Nephron (organoid): ENCODE results near the gene NRDC.

Experiments
- H3K27ac Mint-ChIP-seq, 3 experiments: 2 replicates each; pipeline ENCODE4 v1.8.0; 2020; ENCODE audit warnings: mixed read lengths in 3 of 3, mild to moderate bottlenecking in 2 of 3, moderate library complexity in 1 of 3
- H3K27me3 Mint-ChIP-seq: 2 replicates; pipeline ENCODE4 v1.8.0; 2021; ENCODE audit warnings: low read depth, mild to moderate bottlenecking, moderate library complexity, mixed read lengths
- H3K36me3 Mint-ChIP-seq: 2 replicates; pipeline ENCODE4 v1.8.0; 2020; ENCODE audit warnings: low read depth, mixed read lengths
- H3K4me1 Mint-ChIP-seq: 2 replicates; pipeline ENCODE4 v1.8.0; 2020; ENCODE audit warnings: mixed read lengths
- H3K4me3 Mint-ChIP-seq, 3 experiments: 2 replicates each; pipeline ENCODE4 v1.8.0; 2020; ENCODE audit warnings: mild to moderate bottlenecking in 3 of 3, mixed read lengths in 3 of 3, moderate library complexity in 2 of 3
- H3K9me3 Mint-ChIP-seq: 2 replicates; pipeline ENCODE4 v1.8.0; 2020; ENCODE audit warnings: mixed read lengths
- TF ChIP-seq, protein P1 (sequence below), 3 experiments: fragments of 200-600 bp; sonication (generic); IDR thresholded peaks; one replicate each; pipeline ENCODE4 v1.5.0; 2021; ENCODE audit warnings: antibody characterized with exemption in 3 of 3; ENCODE audit not compliant: unreplicated experiment in 3 of 3

The NRDC gene

DNA sequence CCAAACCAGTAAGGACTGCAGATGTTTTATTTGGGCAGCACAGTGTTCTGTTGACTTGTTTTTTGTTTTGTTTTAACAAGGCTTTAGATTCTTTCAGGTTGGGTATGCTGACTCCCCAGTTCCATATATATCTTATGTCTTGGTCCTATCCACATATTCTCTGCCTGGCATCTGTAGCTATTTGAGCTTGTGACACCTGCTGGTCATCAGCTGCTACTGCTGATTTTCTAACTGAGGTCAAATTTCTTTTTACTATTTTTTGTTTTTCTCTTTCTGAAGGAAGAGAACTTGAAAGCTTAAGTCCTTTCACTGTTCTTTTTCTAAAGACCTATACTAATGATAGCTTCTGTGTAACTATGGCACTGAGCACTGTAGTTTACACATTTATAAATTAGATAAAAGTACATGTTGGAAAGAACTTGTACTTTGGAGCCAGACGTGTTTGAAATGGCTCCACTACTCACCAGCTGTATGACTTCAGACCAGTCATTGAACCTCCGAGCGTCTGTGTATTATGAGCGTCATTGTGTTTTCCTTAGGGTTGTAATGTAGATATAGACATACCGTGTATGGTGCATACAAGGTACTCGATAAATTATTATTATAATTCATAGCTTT, 109.4 kb downstream of the NRDC start:
- H3K36me3 Mint-ChIP-seq: peaks cover 50% of the 10 kb centered on the region
- H3K27me3 Mint-ChIP-seq: no peaks in the 10 kb centered on the region
- peak overlapping the region in 1 of 3 experiments; percentile 17 for H3K27ac Mint-ChIP-seq
- H3K9me3 Mint-ChIP-seq: no peaks in the 10 kb centered on the region
- H3K4me1 Mint-ChIP-seq: peaks cover 6% of the 10 kb centered on the region
- no peak overlapping the region for H3K4me3 Mint-ChIP-seq
- TF ChIP-seq, protein P1, sequence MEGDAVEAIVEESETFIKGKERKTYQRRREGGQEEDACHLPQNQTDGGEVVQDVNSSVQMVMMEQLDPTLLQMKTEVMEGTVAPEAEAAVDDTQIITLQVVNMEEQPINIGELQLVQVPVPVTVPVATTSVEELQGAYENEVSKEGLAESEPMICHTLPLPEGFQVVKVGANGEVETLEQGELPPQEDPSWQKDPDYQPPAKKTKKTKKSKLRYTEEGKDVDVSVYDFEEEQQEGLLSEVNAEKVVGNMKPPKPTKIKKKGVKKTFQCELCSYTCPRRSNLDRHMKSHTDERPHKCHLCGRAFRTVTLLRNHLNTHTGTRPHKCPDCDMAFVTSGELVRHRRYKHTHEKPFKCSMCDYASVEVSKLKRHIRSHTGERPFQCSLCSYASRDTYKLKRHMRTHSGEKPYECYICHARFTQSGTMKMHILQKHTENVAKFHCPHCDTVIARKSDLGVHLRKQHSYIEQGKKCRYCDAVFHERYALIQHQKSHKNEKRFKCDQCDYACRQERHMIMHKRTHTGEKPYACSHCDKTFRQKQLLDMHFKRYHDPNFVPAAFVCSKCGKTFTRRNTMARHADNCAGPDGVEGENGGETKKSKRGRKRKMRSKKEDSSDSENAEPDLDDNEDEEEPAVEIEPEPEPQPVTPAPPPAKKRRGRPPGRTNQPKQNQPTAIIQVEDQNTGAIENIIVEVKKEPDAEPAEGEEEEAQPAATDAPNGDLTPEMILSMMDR (IDR thresholded peaks at IDR 0.05; ENCODE audit: unreplicated experiment in 3 of 3): peak; percentile 75 to 82 (median 80)

DNA sequence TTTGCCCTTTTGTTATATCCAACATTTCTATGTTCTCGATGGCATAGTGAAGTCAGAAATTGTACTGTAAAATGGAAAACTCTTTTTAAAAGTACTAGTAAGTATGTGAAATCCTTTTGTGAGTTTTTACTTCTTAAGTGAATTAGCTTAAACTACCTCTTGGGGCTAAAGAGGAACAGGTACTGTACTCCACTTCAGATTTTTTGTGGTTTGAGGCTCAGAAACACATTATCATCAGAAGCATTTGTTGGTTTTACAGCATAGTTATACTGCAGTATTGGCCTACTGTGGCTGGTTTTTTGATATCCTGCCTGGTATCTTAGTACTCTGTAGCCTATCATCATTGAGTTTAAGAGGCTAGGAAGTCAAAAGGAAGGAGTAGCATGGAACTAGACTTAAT, 117.2 kb downstream of the NRDC start:
- Mint-ChIP-seq H3K36me3 (peaks cover 31% of the 10 kb centered on the region), H3K27me3 (no peaks in the 10 kb centered on the region), H3K9me3 (no peaks in the 10 kb centered on the region), H3K4me1 (no peaks in the 10 kb centered on the region), H3K27ac (no peak overlapping the region), H3K4me3 (no peak overlapping the region)
- TF ChIP-seq, protein P1 (IDR thresholded peaks at IDR 0.05; ENCODE audit: unreplicated experiment in 3 of 3): no peak

DNA sequence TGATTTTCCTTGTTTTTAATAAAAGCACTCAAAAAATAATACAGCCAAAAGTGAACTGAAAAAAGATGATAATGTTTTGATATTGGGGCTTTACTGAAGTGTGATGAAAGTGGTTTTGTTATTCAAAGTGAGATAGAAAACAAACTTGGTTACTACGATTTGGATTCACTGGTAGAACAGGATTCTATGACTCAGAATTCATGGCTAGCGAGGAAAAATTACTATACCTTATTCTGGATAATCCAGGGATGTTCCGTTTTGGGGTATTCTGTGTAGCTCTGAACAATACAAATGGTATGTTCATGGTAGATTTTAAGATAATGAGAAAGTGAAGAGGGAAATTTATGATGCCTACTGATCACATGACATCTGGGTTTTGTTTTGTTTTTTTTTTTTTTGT, 117.7 kb downstream of the NRDC start:
- Mint-ChIP-seq H3K27me3 (no peaks in the 10 kb centered on the region), H3K4me3 (no peak overlapping the region), H3K4me1 (no peaks in the 10 kb centered on the region), H3K36me3 (peaks cover 29% of the 10 kb centered on the region), H3K27ac (no peak overlapping the region), H3K9me3 (no peaks in the 10 kb centered on the region)
- TF ChIP-seq, protein P1 (IDR thresholded peaks at IDR 0.05; ENCODE audit: unreplicated experiment in 3 of 3): no peak

DNA sequence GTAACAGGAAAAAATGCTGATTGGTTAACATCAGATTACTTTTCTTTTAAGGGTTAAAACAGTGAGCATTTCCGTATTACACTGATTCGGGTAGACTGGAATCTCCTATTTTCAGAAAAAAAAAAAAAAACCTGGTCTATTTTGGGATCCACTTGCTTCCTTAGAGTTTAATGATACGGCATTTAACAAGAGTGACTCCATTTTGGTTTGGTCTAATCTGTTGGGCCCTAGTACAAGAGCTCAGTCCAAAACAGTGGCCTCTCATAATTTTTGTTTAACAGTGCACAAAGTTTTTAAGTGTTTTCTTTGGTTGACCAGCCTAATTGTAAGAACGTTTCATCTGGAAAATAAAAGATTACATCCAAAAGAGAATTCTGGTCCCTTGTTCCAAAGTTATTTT, 120.2 kb downstream of the NRDC start:
- H3K9me3 Mint-ChIP-seq: no peaks in the 10 kb centered on the region
- H3K4me1 Mint-ChIP-seq: no peaks in the 10 kb centered on the region
- H3K4me3 Mint-ChIP-seq: no peak overlapping the region
- H3K27ac Mint-ChIP-seq: no peak overlapping the region
- TF ChIP-seq, protein P1 (IDR thresholded peaks at IDR 0.05; ENCODE audit: unreplicated experiment in 3 of 3): no peak
- H3K36me3 Mint-ChIP-seq: peaks cover 49% of the 10 kb centered on the region
- H3K27me3 Mint-ChIP-seq: no peaks in the 10 kb centered on the region

DNA sequence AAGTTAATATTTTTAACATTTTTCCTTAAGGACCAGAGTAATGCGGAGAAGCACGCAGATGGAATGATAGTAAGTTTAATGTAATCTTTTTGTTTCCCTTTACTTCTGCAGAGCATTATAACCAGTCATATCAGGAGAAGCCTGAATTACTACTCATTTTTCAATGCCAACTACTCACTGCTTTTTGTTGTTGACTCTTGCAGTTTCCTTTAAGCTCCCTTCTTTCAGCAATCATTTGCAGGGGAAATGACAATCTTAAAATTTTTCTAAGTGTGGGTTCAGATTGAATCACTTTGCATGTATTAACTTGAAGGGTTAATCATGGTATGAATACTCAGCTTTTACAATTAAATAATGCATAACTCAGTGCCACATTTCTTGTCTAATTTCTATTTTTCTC, 122.2 kb downstream of the NRDC start:
- Mint-ChIP-seq H3K27me3 (no peaks in the 10 kb centered on the region), H3K9me3 (peaks cover 4% of the 10 kb centered on the region), H3K4me3 (no peak overlapping the region), H3K36me3 (peaks cover 56% of the 10 kb centered on the region), H3K27ac (peak overlapping the region in 1 of 3 experiments; percentile 0), H3K4me1 (no peaks in the 10 kb centered on the region)
- TF ChIP-seq, protein P1 (IDR thresholded peaks at IDR 0.05; ENCODE audit: unreplicated experiment in 3 of 3): no peak

DNA sequence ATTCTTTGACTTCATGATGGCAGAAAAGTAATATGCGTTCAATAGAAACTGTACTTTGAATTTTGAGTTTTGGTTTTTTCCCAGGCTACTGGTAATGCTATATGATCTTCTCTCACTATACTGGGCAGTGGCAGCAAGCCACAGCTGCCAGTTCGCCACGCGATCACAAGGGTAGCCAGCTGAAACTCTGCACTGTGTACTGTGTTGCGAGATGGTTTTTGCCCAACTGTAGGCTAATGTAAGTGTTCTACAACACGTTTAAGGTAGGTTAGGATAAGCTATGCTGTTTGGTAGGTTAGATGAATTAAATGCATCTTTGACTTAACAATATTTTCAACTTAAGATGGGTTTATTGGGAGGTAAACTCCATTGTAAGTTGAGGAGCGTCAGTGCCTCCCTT, 123.1 kb downstream of the NRDC start:
- Mint-ChIP-seq H3K4me3 (no peak overlapping the region), H3K27me3 (no peaks in the 10 kb centered on the region), H3K4me1 (no peaks in the 10 kb centered on the region), H3K27ac (no peak overlapping the region), H3K36me3 (peaks cover 57% of the 10 kb centered on the region), H3K9me3 (peaks cover 4% of the 10 kb centered on the region)
- TF ChIP-seq, protein P1 (IDR thresholded peaks at IDR 0.05; ENCODE audit: unreplicated experiment in 3 of 3): no peak
